Hypothalamus (tissue), 51 donors: Measurements from ENCODE around the gene LTBP1.

Source experiments
- DNase-seq, 51 donors: peaks; one replicate each; lab custom pipeline; 2025; lab: John Stamatoyannopoulos, UW

LTBP1 gene

DNA sequence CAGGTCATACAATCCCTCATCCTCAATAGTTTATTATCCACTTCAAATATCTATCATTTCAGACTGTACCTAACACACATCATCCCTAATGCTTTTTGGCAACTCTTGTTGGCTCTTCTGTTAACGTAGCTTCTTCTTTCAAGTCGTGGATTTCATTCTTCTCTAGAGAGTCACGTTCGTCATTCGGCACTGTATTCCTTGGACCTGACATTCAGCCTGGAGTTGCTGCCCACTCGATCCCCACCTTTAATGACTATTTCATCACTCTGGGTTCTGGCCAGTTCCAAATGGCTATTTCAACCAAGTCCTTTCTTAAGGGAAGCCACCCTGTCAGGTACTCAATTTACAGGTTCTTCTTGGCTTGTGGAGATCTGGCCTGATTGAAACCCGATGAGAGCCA is 337.5 kb downstream of the LTBP1 start:
- no peak for DNase-seq

DNA sequence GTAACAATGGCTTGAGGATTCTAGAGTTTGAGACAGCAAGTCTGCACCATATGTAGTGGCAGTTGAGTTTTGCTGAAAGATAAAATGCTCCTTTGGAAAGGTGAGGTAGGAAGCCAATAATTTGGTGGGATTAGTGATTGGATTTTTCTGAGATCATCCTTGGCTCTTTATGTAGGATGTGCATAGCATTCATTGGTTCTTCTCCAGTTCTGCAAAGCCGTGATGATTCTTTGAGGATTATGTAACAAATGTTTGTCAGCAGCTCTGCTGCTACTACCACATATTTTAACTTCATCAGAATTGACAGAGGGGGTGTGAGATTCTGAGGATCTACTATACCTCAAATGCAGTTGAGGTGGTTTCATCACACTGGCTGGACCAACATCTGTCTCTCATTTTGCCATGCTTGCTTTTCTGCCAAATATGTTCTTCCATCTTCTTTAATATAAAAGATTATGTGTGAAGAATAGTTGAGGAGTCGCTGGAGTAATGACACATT is 340.8 kb downstream of the LTBP1 start:
- DNase-seq, result no peak

DNA sequence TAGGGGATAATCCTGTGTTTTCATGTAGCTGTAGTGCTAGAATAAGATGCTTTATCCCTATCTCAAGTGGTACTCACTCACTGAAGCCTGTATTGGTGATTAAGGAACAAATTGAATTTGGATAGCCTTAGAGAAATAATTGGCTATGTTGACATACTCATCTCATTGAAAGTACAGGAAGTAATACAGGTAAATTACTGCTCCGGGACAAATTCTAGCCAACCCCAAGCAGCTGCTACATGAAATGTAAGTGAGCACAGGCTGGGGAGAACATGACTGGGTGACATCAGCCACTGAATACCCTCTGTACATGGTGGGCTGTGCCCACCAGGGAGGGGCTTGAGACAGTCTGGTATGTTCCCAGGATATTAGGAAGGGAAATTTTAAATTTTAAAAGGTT is 341.3 kb downstream of the LTBP1 start:
- DNase-seq, result no peak

DNA sequence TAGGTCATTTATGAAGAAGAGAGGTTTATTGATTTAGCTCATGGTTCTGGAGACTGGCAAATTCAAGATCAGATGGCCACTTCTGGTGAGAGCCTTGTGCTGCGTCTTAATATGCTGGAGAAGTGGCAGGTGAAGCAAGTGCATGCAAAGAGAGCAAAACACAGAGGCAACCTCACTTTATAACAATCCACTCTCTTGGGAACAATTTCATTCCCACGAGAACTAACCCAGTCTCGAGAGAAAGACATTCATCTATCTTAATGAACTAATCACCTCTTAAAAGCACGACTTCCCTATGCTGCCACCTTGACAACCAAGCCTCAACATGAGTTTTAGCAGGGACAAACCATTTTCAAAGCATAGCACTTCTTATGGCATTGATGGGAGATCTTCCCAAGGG is 343.2 kb downstream of the LTBP1 start:
- no peak for DNase-seq

DNA sequence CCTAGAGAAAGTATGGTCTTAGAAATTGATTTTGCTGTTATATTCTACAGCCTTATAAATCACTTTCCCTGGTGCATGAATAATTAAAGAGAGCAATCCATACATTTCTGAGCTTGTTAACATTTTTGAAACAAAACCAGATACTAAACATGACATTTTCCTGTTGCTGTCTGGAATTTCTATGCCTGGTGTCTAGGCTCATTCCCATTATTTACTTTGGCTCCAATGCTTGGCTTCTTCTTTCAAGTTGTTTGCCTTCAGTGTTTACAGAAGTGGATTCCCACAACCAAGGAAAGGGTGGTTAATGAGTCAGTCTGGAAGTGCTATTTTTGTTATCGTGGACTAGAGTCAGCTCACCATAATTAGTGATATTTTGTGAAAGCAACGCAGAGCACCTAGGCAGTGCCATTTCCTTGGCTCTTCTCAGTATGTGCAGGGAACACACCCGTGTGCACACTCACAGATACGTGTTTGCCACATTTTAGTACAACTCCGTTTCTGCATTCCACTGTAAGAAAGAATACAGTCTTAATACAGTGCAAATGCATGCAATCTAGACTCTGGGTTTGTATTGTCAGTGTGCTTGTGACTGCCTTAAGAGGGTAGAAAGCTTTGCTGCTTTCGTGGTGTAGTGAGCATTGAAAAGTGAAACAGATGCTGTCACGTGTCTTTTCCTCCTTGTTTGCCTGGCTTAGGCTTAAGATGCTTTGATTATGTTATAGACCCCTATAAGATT is 344.7 kb downstream of the LTBP1 start:
- no peak for DNase-seq

DNA sequence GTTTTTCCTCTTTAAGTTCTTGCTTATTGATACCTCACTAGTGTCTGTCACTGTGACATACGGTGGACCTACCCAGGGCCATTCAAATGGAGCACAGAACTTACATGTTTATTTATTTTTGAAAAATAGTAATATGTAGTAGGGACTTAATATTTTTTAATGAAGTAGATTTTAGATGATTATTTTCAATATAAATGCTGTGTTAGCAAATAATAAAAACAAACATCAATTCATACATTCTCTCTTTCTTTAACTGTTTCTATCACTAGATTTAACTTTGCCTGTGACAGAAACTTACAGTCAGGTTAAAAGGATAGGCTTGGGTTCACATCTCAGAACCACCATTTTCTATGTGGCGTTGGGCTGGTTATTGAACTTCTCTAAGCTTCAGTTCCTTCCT is 345.3 kb downstream of the LTBP1 start:
- no peak for DNase-seq

DNA sequence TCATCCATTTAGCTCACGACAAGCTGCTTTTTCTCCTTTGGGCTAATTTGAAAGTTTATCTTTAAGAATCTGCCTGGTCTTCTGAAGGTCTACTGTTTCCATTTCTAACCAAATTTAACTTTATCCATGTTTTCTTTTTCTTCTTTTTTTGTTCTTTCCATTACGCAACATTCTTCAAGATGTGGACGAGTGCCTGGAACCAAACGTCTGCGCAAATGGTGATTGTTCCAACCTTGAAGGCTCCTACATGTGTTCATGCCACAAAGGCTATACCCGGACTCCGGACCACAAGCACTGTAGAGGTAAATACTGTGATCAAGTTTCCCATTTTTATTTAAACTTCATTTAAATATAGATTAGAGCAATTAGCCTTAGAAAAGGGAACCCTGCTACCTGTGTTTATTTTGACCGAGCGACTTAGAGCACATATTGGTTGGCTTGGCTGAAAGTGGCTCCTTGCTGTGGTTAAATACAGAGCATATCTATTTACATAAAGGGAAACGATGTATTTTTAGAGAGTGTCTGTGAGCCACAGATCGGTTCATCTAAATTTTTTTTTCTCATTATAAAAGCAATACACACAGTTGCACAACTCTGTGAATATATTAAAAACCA is 346.3 kb downstream of the LTBP1 start:
- no peak for DNase-seq

DNA sequence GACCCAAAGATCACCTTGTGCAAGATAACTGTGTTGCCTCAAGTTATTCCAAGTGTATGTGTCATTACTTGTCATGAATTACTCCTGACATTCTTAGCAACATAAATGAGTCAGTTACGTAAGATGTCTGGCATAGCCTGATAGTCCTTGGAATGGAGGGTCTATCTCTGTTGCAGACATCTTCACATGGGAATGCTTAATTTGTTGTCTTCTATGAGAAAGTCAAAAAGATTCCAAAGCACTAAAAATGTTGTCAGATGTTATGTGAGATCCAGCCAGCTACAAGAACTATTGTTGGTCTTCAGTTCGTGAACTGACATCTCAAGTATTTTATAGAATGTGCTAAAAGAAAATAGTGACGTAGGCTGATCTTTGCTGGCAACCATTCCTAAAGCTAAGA is 351.5 kb downstream of the LTBP1 start:
- no peak for DNase-seq

DNA sequence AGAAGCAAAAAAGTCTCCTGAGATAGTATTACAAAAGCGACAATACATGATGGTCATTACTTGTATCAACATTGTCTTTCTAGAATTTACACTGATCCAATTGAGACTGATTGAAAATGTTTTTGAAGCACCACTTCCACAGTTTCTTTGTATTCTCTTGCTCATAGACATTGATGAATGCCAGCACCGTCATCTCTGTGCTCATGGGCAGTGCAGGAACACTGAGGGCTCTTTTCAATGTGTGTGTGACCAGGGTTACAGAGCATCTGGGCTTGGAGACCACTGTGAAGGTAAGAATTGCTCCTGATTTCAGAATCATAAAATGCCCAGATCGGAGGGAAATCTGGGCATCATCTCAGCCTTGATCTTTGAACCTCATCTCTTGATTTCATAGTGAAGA is 354.6 kb downstream of the LTBP1 start:
- DNase-seq, result no peak

DNA sequence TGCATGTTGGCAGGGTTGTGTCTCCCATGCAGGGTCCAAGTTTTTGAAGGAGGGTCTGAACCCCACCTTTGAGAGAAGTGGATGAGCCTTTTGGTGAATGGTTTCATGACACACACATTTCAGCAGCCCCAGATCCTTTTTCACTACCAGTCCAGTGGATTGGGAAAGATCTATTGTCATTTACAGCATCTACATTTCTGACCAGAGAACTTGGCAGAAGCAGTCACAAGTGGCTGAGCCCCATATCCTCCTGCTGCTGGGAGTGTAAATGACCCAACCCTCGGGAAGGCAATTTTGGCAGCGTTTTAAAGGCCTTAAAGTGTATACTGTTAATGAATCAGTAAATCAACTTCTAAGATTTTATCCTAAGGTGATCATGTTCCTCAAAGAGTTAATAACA is 355.6 kb downstream of the LTBP1 start:
- no peak for DNase-seq

DNA sequence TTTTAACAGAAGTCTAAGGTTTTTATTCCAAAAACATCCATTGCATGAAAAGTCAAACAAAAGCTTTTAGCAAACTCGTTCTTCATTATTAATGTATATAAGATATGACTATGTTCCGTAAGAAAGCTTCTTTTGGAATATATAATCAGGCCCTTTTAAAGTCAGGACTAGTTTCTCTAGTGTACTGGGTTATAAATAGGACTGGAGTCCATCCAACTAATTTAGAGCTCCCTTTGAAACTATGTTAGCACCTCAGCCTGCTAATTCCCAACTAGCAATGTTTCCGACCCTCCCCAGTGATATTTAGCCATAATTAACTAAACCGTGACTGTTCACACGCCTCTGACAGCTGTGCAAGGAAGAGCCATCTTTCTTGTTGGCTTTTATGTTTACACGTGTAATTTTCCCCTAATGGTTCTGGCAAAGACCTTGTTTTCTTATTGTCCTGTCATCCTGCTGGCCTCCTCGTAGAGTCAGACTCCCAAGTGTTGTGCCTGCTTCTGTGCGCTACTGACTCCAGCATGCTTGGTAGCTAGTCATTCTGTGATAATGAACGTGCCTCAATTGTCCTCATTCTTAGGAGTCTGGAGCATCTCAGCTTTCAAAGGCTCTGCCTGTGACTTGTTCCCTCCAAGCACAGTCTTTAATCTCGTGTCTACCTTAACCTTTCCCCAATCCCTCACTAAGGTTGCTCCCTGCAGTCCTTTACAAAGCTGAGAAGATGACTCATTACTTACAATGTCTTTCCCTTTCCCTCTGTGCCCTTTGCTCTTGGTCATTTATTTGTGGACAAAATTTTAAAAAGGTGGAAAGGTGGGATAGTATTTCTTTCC is 357.5 kb downstream of the LTBP1 start:
- no peak for DNase-seq

DNA sequence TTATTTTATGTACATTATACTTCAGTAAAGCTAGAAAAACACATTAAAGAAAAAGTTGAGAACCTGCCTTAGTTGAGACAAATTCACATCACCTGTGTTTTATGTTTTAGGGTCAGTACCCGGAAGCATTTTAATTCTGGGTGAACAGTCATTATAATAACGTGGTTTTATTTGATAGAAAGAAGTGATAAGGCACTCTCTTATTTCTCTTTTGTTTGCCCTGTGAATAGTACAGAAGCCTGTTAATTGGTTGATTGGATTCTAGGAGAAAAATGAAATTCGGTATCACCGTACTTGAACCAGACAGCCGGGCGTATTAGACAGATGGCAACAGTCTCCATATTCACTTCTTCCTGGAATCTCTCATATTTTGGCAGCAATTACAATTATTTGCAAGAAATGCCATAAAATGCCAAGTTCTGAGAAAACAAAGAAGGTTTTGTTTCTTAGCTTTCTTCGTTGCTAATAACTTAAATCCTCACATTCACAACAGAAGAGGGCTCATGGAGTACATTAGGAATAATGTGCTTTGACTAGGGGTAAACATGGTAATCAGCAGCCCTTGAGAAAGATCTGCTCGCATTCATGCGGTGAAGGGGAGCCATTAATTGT is 361.0 kb downstream of the LTBP1 start:
- no peak for DNase-seq

DNA sequence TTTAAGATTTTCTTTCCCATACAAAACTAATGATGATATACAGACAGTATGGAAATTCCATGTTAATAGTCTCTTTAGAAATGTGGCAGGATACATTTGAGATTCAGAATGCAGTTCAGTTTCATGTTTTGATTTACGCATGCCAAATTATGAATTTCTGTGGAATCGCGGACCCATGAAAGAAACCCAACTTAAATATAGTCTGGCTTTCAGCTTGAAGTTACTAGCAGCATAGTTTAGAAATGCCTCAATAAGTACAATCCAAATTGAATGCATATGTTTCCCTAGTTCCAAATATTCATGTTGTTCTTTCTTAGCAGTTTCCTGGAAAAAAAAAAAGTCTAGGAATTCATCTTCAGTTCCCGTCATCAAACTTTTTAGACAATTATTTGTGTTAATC is 365.6 kb downstream of the LTBP1 start:
- DNase-seq, result no peak

DNA sequence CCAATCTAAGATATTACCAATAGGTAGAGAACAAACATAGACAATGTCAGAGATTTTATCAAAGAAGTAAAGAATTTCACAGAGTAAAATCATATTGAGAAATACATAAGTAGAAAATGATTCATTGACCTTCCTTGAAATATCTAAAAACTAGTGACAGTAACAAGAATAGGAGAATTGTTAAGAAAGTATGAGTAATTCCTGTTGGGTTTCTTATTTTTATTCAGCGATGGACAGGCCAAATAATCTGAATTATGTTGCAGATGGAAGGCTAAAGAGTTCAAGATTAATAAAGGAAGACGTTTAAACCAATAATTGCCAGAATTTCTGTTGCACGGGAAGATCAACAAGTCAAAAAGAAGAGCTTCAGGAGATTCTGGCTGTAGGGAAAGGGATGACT is 366.3 kb downstream of the LTBP1 start:
- DNase-seq, result no peak

DNA sequence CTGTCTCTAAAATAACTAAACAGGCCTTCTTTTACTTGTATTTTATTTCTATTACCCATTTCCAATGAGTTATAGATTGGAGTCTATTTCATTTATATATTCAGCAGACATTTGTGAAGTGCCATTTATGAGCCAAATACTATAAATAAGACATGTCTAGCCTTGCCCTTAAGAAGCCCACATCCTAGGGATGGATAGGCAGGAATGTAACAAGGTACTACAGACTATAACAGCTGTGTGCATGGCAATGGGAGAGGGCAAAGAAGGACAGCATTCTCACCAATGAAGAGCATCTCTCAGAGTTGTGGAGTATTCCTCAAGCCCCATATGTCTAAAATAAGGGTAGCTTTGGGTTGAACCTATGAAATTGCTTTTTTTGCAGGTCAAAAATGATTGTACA is 367.8 kb downstream of the LTBP1 start:
- no peak for DNase-seq

DNA sequence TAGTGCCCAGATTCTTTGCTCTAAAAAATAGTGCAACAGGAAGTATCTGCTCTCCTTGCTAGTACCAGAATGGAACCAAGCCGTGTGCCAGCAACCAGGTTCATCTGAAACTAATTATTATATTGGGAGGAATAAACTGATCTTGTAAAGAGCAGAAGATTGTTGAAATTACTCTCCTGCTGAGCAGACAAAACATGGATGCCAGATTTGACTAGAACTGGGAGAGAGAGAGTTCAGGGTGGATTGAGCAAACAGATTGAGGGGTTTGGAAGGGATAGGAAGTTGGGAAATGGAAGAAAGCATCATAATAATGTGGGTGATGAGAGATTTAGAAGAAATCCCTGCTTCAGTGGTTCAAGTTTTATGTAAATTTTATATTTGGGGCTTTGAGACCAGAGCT is 369.6 kb downstream of the LTBP1 start:
- DNase-seq, result no peak

DNA sequence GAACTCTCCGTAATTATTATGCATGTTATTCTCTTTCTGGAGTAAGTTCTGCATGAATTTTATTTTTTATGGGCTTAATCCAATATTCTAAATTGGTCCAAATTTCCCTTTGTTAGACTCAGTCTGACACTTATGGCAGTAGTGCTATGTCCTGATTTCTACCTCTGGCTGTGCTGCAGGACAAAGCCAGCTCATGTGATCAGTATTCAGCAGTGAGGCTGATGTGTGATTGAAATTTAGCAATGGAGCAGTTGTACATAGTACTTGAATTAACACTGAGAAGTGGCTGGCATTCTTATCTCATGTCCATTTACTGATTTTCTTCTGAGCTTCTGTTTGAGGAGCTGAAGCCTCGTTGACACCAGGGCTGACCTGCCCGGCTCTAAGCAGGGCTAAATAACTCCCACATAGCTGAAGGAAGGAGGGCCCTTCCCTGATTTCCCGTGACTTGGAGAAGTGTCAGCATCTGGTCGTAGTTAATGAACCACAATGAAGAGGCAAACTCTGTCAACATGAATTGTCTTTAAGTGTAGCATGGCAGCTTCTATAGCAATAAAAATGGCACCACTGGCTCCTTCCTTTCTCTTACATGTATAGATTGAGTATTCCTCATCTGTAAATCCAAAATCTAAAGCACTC is 370.7 kb downstream of the LTBP1 start:
- no peak for DNase-seq

DNA sequence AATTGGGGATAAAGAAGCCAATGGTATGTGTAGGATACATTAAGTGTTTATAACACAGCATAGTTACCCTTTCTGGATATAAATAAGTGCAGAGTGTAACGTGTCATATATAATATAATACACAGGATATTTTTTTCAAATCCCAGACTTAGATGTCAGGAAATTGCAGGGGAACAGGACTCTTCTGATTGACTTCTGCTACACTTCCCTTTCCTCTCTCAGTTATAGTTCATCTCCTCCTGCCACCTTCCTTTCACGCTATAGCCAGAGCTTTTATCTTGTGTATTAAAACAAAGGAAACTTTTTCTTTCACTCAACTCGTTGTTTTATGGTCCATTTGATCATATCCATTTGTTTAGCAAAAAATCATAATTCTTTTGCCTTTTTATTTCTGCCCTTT is 371.7 kb downstream of the LTBP1 start:
- DNase-seq, result no peak

DNA sequence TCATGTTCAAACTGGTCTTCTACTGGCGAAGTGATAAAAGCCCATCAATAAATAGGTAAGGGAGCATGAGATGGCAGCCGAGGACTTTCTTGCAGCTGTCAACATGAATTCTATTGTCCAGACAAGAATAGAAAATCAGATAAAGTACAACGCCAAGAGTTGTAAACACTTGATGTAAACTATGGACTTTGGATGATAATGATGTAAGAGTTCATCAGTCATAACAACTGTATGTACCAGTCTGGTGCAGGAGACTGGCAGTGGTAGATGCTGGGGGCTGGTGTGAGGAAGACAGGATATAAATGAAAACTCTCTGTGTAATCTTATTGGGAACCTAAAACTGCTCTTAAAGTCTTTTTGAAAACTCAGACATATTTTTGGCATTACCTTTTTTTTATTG is 373.8 kb downstream of the LTBP1 start:
- no peak for DNase-seq

DNA sequence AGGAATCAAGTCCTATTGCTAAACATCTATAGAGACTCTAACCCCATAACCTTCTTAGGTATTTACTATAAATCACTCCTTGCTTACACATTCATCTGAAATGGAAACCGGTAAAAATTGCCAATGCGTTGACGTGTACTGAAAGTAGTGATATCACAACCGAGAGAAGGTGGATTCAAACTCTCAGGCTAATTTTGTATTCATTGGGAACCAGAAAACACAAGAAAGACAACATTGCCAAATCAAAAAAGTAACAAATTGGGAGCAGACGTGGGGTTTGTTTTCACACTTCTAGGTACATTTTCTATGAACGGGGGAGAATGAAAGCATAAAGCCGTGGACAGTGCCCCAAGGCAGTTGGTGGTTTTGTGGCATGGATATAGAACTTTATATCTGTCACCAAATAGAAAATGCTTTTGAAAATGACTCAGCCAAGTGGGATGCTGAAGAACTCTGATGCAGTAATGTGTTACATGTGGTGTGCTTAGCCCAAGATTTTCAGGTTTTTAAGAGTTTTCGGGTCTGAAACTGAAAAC is 374.6 kb downstream of the LTBP1 start:
- DNase-seq, result peak in 1 of 51 donors; percentile 3
